Measurements from ENCODE around the gene OR52D1.

GRCh38 chr11:5522308-5522707 lies 33.8 kb downstream of the OR52D1 start:
- TF ChIP-seq CTCF (IDR thresholded peaks at IDR 0.05) = no peak
- TF ChIP-seq EP300 (IDR thresholded peaks at IDR 0.05) = no peak
- TF ChIP-seq POLR2A (IDR thresholded peaks at IDR 0.05) = no peak

All from tibial nerve (tissue), 4 donors.